ENCODE data around the gene KCNC3. TPM values are rescaled to one million over a fixed set of nuclear protein-coding genes. Genes with fewer than 3 reads are reported as not detected.

KCNC3 gene
- total and polyA plus RNA-seq, 12 donors: 0.17 to 7.3 (median 1.4) TPM

- no peak for DNase-seq
These were observed 18.3 kb downstream of the KCNC3 start for GRCh38 chr19:50310759-50311465.

GRCh38 chr19:50309396-50310125, 19.6 kb downstream of the KCNC3 start:
- intact Hi-C loops (cut with DNase I): no loop called here
- Histone ChIP-seq H3K36me3 (replicated peaks in 1 of 2) (no peaks in the 10 kb centered on the region), H3K4me3 (no peak overlapping the region), H3K27me3 (peaks cover 18% of the 10 kb centered on the region), H3K4me1 (replicated peaks in 1 of 2) (no peaks in the 10 kb centered on the region), H3K9me3 (replicated peaks in 1 of 3) (no peaks in the 10 kb centered on the region), H3K27ac (no peak overlapping the region)
- TF ChIP-seq CTCF (IDR thresholded peaks at IDR 0.05) (no peak), POLR2A (IDR thresholded peaks at IDR 0.05) (no peak)
- 50 to 68% (median 54%) methylated on average over 10 to 16 of the region's 16 CpGs for WGBS, 4 donors
- DNase-seq: no peak

More at GRCh38 chr19:50310759-50311465, 18.3 kb downstream of the KCNC3 start:
- Histone ChIP-seq H3K4me1 (replicated peaks in 1 of 2) (no peaks in the 10 kb centered on the region), H3K9me3 (replicated peaks in 1 of 3) (no peaks in the 10 kb centered on the region), H3K36me3 (replicated peaks in 1 of 2) (no peaks in the 10 kb centered on the region), H3K27me3 (peaks cover 26% of the 10 kb centered on the region), H3K27ac (no peak overlapping the region), H3K4me3 (no peak overlapping the region)
- no peak for TF ChIP-seq CTCF (IDR thresholded peaks at IDR 0.05)
- no peak for TF ChIP-seq POLR2A (IDR thresholded peaks at IDR 0.05)
- 30 to 38% (median 36%) methylated on average over 9 to 10 of the region's 10 CpGs for WGBS, 4 donors
- intact Hi-C loops (cut with DNase I): no loop called here

GRCh38 chr19:50308991-50309390, 20.2 kb downstream of the KCNC3 start:
- Histone ChIP-seq H3K27me3 (peaks cover 14% of the 10 kb centered on the region), H3K4me3 (no peak overlapping the region), H3K9me3 (replicated peaks in 1 of 3) (no peaks in the 10 kb centered on the region), H3K36me3 (replicated peaks in 1 of 2) (no peaks in the 10 kb centered on the region), H3K4me1 (replicated peaks in 1 of 2) (no peaks in the 10 kb centered on the region), H3K27ac (no peak overlapping the region)
- TF ChIP-seq CTCF (IDR thresholded peaks at IDR 0.05): no peak
- no peak for TF ChIP-seq POLR2A (IDR thresholded peaks at IDR 0.05)
- DNase-seq: no peak
- intact Hi-C loops (cut with DNase I): no loop called here
- WGBS, 4 donors: 84 to 86% (median 85%) methylated on average over 15 to 21 of the region's 21 CpGs

- no peak overlapping the region for H3K4me3 ChIP-seq
- H3K36me3 ChIP-seq (replicated peaks in 1 of 2): no peaks in the 10 kb centered on the region
- H3K9me3 ChIP-seq (replicated peaks in 1 of 3): no peaks in the 10 kb centered on the region
- TF ChIP-seq POLR2A (IDR thresholded peaks at IDR 0.05): no peak
- TF ChIP-seq CTCF (IDR thresholded peaks at IDR 0.05): no peak
- H3K27ac ChIP-seq: no peak overlapping the region
- no peaks in the 10 kb centered on the region for H3K4me1 ChIP-seq (replicated peaks in 1 of 2)
- no peak for DNase-seq
- H3K27me3 ChIP-seq: no peaks in the 10 kb centered on the region
- intact Hi-C loops (cut with DNase I): no loop called here
These were observed 25.6 kb downstream of the KCNC3 start for GRCh38 chr19:50303558-50303957.

All from adrenal gland (tissue), 12 donors.